ENCODE measurements around the gene CCND1.
"Not testable (repeated sequence)": the region's sequence is repeated elsewhere in the genome, so short reads cannot be mapped to it uniquely, and the experiment has no call there.

CCND1 gene

GRCh38 chr11:69617682-69618081 lies 23.3 kb upstream of the CCND1 start:
- DNase-seq (ENCODE audit: low read depth in 2 of 2) = no peak

GRCh38 chr11:69618237-69618636 lies 22.7 kb upstream of the CCND1 start:
- no peak for DNase-seq (ENCODE audit: low read depth in 2 of 2)

- no peak for DNase-seq (ENCODE audit: low read depth in 2 of 2)
Measured at GRCh38 chr11:69620683-69621290, 20.2 kb upstream of the CCND1 start.

GRCh38 chr11:69622097-69622681 lies 18.8 kb upstream of the CCND1 start:
- not testable (repeated sequence) for DNase-seq (ENCODE audit: low read depth in 2 of 2)

GRCh38 chr11:69624293-69624692 lies 16.7 kb upstream of the CCND1 start:
- no peak for DNase-seq (ENCODE audit: low read depth in 2 of 2)

- no peak for DNase-seq (ENCODE audit: low read depth in 2 of 2)
Measured at GRCh38 chr11:69625476-69625875, 15.5 kb upstream of the CCND1 start.

- no peak for DNase-seq (ENCODE audit: low read depth in 2 of 2)
Measured at GRCh38 chr11:69627551-69627950, 13.4 kb upstream of the CCND1 start.

- DNase-seq (ENCODE audit: low read depth in 2 of 2) = no peak
Measured at GRCh38 chr11:69630017-69630416, 10.9 kb upstream of the CCND1 start.

- no peak for DNase-seq (ENCODE audit: low read depth in 2 of 2)
Measured at GRCh38 chr11:69630424-69630823, 10.5 kb upstream of the CCND1 start.

- DNase-seq (ENCODE audit: low read depth in 2 of 2) = no peak
Measured at GRCh38 chr11:69632900-69633299, 8.1 kb upstream of the CCND1 start.

- no peak for DNase-seq (ENCODE audit: low read depth in 2 of 2)
Measured at GRCh38 chr11:69634069-69634468, 6.9 kb upstream of the CCND1 start.

GRCh38 chr11:69634590-69634989 lies 6.4 kb upstream of the CCND1 start:
- no peak for DNase-seq (ENCODE audit: low read depth in 2 of 2)

- no peak for DNase-seq (ENCODE audit: low read depth in 2 of 2)
Measured at GRCh38 chr11:69635195-69635594, 5.8 kb upstream of the CCND1 start.

GRCh38 chr11:69635804-69636511 lies 5.0 kb upstream of the CCND1 start:
- DNase-seq (ENCODE audit: low read depth in 2 of 2) = no peak

- DNase-seq (ENCODE audit: low read depth in 2 of 2) = peak; percentile 77 to 79
Measured at GRCh38 chr11:69636512-69637197, 4.3 kb upstream of the CCND1 start.

GRCh38 chr11:69637198-69637940 lies 3.6 kb upstream of the CCND1 start:
- DNase-seq (ENCODE audit: low read depth in 2 of 2) = no peak

GRCh38 chr11:69637941-69638871 lies 2.8 kb upstream of the CCND1 start:
- no peak for DNase-seq (ENCODE audit: low read depth in 2 of 2)

GRCh38 chr11:69638941-69639681 lies 1.8 kb upstream of the CCND1 start:
- DNase-seq (ENCODE audit: low read depth in 2 of 2) = peak; percentile 86 to 87

GRCh38 chr11:69639831-69640230 lies 1.1 kb upstream of the CCND1 start:
- no peak for DNase-seq (ENCODE audit: low read depth in 2 of 2)
